Fibroblast of the aortic adventitia (primary cell): ENCODE measurements around the gene CENPV. TPM values are rescaled to one million over a fixed set of nuclear protein-coding genes. Genes with fewer than 3 reads are reported as not detected.

ENCODE experiments used
- DNase-seq: peaks from one replicate; pipeline ENCODE4 v3.0.0-alpha.2; 2010; ENCODE audit warnings: low read depth
- H3K4me3 ChIP-seq: 2 replicates; pipeline ENCODE4 v1.5.1; 2011; ENCODE audit warnings: low read depth, mild to moderate bottlenecking, control low read depth, low read length, moderate library complexity
- CTCF ChIP-seq: IDR thresholded peaks from 2 replicates; pipeline ENCODE4 v1.5.1; 2011; ENCODE audit warnings: mild to moderate bottlenecking, low read length, control low read depth, inconsistent platforms; ENCODE audit not compliant: insufficient read depth
- total RNA-seq: library from RNA; depleted of rRNA; stranded (reverse); fragments of >200 nt; gene quantifications from 2 replicates; pipeline ENCODE4 v1.2.3, GENCODE V29; 2012; ENCODE audit warnings: low replicate concordance

The CENPV gene
- total RNA-seq, 1 donor = 10.2 TPM

DNA sequence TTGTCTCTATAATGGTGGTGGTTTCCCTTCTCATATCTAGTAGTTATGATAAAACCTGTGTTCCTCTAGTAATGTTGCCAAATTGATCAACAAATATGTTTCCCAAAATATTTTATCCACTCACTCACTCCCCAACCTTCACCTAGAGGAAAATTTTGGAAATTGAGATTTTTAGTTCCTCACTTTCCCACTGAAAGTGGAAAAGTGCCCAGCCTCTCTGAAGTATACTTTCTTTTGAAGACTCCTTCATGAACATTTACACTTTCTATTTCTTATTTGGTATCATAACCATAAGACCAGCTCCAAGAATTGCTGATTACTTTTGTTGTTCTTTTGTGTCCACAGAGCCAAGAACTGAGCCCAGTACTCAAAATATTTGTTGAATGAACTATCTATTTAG lies 5.1 kb upstream of the CENPV start:
- TF ChIP-seq CTCF = no peak
- H3K4me3 ChIP-seq = no peak overlapping the region
- no peak for DNase-seq

DNA sequence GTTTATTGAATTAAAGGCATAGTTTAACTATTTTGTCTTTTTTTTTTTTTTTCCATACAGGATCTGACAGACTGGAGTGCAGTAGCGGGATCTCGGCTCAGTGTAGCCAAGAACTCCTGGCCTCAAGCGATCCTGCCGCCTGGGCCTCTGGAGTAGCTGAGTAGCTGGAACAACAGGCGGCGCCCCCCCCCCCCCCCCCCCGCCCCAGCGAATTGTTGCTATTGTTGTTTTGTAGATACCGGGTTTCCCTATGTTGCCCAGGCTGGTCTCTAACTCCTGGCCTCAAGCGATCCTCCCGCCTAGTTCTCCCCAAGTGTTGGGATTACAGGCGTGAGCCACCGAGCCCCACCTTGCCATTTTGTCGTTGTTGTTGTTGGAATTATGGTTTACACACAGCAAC lies 1.3 kb upstream of the CENPV start:
- H3K4me3 ChIP-seq = no peak overlapping the region
- no peak for TF ChIP-seq CTCF
- no peak for DNase-seq

DNA sequence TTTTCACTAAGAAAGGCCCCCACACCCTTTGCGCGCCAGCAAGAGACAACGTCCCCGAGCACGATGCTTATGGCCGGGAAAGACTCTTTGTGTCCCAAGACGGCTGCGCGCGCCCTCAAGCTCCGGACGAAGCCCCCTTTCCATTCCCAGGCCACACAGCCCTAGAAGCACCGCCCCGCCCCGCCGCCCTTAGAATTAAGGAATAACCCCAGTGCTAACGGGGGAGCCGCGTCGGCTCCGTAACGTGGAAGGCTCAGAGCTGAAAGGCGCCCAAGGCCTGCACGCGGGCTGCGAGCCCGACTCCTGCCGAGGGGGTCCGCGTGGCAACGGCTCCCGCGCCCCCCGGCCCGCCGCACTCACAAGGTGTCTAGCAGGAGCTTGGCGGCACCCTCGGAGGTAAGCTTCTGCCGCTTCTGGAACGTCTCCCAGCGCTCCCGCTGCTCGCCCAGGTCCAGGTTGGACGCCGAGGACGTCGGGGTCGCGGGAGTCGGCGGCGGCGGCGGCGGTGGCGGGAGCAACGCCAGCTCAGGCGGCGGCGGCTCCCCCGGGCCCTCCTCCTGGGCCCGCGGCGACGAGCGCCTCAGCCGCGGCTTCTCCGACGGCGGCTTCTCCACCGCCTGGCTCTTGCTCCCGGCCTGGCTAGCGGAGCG lies 477 bp downstream of the CENPV start:
- TF ChIP-seq CTCF = no peak
- no peak for DNase-seq
- peak overlapping the region; percentile 74 for H3K4me3 ChIP-seq

GRCh38 chr17:16352303-16352666 lies 984 bp downstream of the CENPV start:
- TF ChIP-seq CTCF = no peak
- peak; percentile 27 for DNase-seq
- H3K4me3 ChIP-seq = peak overlapping the region; percentile 74

GRCh38 chr17:16351831-16352230 lies 1.4 kb downstream of the CENPV start:
- DNase-seq = peak; percentile 56
- H3K4me3 ChIP-seq = peak overlapping the region; percentile 74
- no peak for TF ChIP-seq CTCF

GRCh38 chr17:16349431-16349830 lies 3.8 kb downstream of the CENPV start:
- no peak for DNase-seq
- TF ChIP-seq CTCF = no peak
- H3K4me3 ChIP-seq = no peak overlapping the region

DNA sequence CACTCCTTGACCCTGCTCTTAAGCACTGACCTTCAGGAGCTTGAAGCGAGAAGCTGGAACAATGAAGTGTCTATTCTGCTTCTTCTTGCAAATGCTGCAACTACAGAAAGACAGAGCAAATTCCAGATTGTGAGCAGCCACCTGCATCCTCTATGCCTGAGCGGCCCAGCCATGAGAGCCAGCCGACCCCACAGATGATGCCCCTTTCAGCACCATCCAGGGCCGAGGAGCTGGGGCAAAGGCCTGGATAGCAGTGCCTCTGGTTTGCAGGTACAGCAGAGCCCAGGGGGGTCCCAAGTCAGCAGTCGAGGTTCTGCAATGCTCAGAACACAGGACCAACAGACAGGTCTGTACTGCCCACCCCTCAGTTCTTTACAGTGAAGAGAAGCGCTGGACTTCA lies 4.7 kb downstream of the CENPV start:
- DNase-seq = no peak
- no peak for TF ChIP-seq CTCF
- H3K4me3 ChIP-seq = no peak overlapping the region
